GM18502 (cell line): Measurements from ENCODE around the gene FBXW7.

Source experiments
- ATAC-seq: cut with Tn5 transposase; IDR thresholded peaks from one replicate; pipeline ENCODE4 v1.9.1; 2021; ENCODE audit warnings: mild to moderate bottlenecking; ENCODE audit not compliant: unreplicated experiment, poor library complexity

The FBXW7 gene

GRCh38 chr4:152351080-152351479, 184.8 kb downstream of the FBXW7 start:
- no peak for ATAC-seq

DNA sequence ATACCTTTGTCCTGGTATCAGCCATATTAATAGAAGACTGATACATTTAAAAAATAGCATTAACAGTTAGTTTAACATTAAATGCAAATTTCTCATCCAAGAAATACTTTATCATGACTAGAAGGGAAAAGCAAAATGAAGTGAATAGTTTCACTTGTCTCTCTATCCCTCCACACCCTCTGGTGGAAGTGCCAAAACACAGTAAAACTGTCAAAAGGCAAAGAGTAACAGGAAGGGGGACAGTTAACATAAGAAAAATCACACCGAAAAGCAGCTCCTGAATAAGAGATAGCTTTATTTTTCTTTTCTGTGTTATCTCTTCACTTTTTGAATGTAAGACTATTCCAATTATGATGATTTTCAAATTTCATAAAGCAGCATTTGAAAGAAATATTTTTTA, 187.2 kb downstream of the FBXW7 start:
- ATAC-seq, result no peak

DNA sequence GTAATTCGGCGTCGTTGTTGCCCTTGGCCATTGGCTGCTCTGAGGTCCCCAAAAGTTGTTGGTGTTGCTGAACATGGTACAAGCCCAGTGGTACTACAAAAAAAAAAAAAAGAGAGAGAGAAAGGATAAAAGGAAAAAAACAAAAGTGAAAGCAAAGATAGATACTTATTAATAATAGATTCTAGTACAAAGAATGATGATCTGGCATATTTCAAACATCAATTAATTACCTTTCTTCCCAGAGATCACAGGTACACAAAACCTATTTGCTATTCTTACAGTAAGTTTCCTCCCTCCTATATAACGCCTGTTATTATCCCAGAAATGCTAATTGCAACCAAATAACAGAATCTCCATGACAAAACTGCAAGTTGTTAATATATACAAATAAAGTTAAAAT, 188.9 kb downstream of the FBXW7 start:
- ATAC-seq, result no peak

- no peak for ATAC-seq
These were observed 189.4 kb downstream of the FBXW7 start for GRCh38 chr4:152346526-152346925.

GRCh38 chr4:152344001-152344400, 191.9 kb downstream of the FBXW7 start:
- no peak for ATAC-seq

DNA sequence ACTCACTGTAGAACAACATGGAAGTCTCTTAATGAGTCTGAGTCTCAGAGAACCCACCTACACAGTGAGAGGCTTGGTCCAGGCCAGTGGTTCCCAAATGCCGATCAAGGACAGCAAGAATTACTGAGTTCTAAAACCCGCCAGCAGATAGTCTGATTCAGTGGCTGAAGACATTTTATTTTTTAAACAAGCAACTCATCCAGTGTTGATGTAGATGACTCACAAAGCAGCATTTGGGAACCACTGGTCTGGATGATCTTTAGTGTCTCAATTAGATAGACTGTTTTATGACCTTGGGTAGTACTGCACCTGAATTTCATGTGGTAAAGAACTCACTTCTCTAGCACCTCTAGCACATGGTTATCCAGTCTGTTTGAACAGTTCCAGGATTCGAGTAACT, 193.6 kb downstream of the FBXW7 start:
- no peak for ATAC-seq

DNA sequence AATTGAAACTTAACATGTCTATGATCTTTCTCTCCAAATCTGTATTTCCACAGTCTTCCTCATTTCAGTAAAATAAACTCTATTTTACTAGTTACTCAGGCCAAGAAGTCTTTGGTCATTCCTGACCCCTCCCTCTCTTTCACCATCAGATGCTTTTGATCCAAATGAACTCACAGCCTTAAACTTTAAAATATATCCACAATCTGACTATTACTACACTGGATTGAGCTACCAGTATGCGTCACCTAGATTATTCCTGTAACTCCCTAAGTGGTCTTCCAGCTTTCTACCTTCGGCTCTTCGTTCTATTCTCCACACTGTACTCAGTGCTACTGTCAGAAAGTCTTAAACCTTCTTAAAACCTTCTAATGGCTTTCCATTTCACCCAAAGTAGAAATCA, 195.1 kb downstream of the FBXW7 start:
- ATAC-seq, result no peak

GRCh38 chr4:152339576-152339975, 196.3 kb downstream of the FBXW7 start:
- no peak for ATAC-seq

DNA sequence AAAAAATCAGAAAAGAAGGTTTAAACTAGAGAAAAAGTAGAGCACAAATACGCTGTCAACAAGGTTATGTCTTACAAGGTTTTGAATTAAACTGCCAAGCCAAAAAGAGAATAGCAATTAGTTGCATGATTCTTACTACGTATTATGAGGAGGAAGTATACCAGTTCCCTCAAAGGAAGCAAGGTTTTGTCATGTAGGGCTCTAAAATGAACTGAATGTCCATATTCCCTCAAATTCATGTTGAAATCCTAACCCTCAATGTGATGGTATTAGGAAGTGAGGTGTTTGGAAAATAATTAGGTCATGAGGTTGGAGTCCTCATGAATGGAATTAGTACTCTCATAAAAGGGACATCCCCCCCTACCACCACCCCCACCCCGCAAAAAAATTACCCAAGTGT, 201.0 kb downstream of the FBXW7 start:
- no peak for ATAC-seq

DNA sequence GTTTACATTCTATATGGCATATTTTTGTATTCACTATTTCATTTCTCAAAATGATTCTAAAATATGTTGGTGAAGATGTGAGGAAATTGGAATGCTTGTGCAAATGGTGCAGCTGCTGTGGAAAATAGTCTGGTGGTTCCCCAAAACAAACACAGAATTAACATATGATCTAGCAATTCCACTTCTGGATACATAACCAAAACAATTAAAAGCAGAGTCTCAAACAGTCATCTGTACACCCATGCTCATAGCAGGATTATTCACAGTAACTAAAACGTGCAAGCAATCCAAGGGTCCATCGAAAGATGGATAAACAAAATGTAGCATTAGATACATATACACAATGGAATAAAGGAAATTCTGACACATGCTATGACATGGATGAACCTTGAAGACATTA, 204.8 kb downstream of the FBXW7 start:
- ATAC-seq, result no peak

GRCh38 chr4:152328582-152328981, 207.3 kb downstream of the FBXW7 start:
- no peak for ATAC-seq

GRCh38 chr4:152327606-152328453, 208.1 kb downstream of the FBXW7 start:
- ATAC-seq, result no peak

DNA sequence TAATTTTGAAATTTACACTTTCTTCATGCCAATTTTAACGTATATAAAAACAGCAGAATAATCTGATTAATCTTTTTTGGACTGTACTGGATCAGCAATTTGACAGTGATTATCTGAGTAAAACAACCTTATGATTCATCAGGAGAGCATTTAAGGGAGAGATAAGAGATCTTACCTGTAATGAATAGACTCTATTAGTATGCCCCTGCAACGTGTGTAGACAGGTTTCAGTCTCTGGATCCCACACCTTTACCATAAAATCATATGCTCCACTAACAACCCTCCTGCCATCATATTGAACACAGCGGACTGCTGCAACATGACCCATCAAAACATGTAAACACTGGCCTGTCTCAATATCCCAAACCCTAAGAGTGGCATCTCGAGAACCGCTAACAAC, 210.1 kb downstream of the FBXW7 start:
- ATAC-seq, result no peak

GRCh38 chr4:152323221-152323620, 212.7 kb downstream of the FBXW7 start:
- ATAC-seq, result no peak

GRCh38 chr4:152322656-152323055, 213.2 kb downstream of the FBXW7 start:
- ATAC-seq, result no peak

GRCh38 chr4:152321923-152322322, 214.0 kb downstream of the FBXW7 start:
- ATAC-seq, result no peak

DNA sequence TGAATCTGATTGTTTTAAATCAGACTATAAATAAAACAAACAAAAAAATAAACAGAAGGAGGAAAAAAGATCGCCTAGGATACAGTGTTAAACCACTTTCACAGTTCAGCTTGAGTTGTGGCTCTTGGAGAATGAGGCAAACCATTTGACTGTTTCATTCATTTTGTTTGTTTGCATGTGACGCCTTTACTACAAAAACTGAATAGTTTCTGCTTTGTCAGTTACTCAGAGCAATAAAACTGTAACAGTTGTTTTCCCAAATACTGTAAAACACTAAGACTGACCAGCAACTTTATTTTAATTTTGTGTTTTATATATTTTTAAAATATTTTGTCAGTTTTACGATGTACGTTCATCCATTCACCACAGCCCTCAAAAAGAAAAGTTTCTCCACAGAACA, 214.5 kb downstream of the FBXW7 start:
- no peak for ATAC-seq

- no peak for ATAC-seq
These were observed 218.9 kb downstream of the FBXW7 start for GRCh38 chr4:152316969-152317368.

DNA sequence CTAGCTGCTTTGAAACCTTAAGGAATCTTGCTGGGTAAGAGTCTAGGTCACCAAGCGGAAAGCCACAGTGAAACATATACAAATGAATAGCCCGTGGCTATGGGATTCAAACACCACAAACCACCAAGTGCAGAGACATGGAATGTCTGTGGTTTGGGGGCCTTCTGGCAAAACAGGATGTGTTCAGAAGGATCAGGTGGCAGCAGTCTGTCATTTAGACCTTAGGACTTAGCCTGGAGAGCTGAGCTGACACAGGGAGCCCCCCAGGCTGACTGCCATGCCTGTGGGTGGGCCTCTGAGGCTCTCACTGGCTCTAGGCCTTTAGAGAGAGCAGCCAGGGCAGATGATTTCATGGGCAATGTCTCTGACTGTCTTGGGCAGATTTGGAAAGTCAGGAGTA, 225.6 kb downstream of the FBXW7 start:
- ATAC-seq, result no peak

GRCh38 chr4:152309418-152309817, 226.5 kb downstream of the FBXW7 start:
- ATAC-seq, result no peak

GRCh38 chr4:152308951-152309350, 226.9 kb downstream of the FBXW7 start:
- ATAC-seq, result no peak

GRCh38 chr4:152307669-152308068, 228.2 kb downstream of the FBXW7 start:
- ATAC-seq, result no peak
